ENCODE data around the gene RNF215.

Gene RNF215

GRCh38 chr22:30421695-30422480 is 34.7 kb upstream of the RNF215 start:
- TF ChIP-seq CTCF (conservative IDR thresholded peaks at IDR 0.05; ENCODE audit: control insufficient read depth, insufficient read depth, low read depth, low read length): no peak
- no peak for DNase-seq (ENCODE audit: low read depth)
- no peak overlapping the region for H3K4me3 ChIP-seq (ENCODE audit: control insufficient read depth, low read depth, low read length)

- no peak overlapping the region for H3K4me3 ChIP-seq (ENCODE audit: control insufficient read depth, low read depth, low read length)
- no peak for TF ChIP-seq CTCF (conservative IDR thresholded peaks at IDR 0.05; ENCODE audit: control insufficient read depth, insufficient read depth, low read depth, low read length)
Measured at GRCh38 chr22:30420347-30421125, 33.3 kb upstream of the RNF215 start.

GRCh38 chr22:30416837-30417236 is 29.6 kb upstream of the RNF215 start:
- DNase-seq (ENCODE audit: low read depth): no peak
- H3K4me3 ChIP-seq (ENCODE audit: control insufficient read depth, low read depth, low read length): no peak overlapping the region
- TF ChIP-seq CTCF (conservative IDR thresholded peaks at IDR 0.05; ENCODE audit: control insufficient read depth, insufficient read depth, low read depth, low read length): no peak

More at GRCh38 chr22:30420347-30421125, 33.3 kb upstream of the RNF215 start:
- DNase-seq (ENCODE audit: low read depth): peak; percentile 93

- H3K4me3 ChIP-seq (ENCODE audit: control insufficient read depth, low read depth, low read length): no peak overlapping the region
- no peak for DNase-seq (ENCODE audit: low read depth)
- TF ChIP-seq CTCF (conservative IDR thresholded peaks at IDR 0.05; ENCODE audit: control insufficient read depth, insufficient read depth, low read depth, low read length): no peak
Measured at GRCh38 chr22:30416403-30416802, 29.2 kb upstream of the RNF215 start.

GRCh38 chr22:30414525-30415047 is 27.4 kb upstream of the RNF215 start:
- TF ChIP-seq CTCF (conservative IDR thresholded peaks at IDR 0.05; ENCODE audit: control insufficient read depth, insufficient read depth, low read depth, low read length): no peak
- H3K4me3 ChIP-seq (ENCODE audit: control insufficient read depth, low read depth, low read length): no peak overlapping the region
- DNase-seq (ENCODE audit: low read depth): no peak

GRCh38 chr22:30413745-30414524 is 26.7 kb upstream of the RNF215 start:
- no peak for DNase-seq (ENCODE audit: low read depth)
- H3K4me3 ChIP-seq (ENCODE audit: control insufficient read depth, low read depth, low read length): no peak overlapping the region
- TF ChIP-seq CTCF (conservative IDR thresholded peaks at IDR 0.05; ENCODE audit: control insufficient read depth, insufficient read depth, low read depth, low read length): no peak

Measured in fibroblast of mammary gland (primary cell).